B cell (primary cell): ENCODE data around the gene C9orf40. TPM values are rescaled to one million over a fixed set of nuclear protein-coding genes. Genes with fewer than 3 reads are reported as not detected.
A peak's percentile ranks its signal among the peaks of the same experiment; 100 is the strongest.

Experiments used
- ATAC-seq: fragments of 200-7000 bp; cut with Tn5 transposase; one replicate; pipeline ENCODE4 v1.10.0; 2021; ENCODE audit warnings: low read depth, mild to moderate bottlenecking, moderate number of reproducible peaks, moderate library complexity
- CTCF ChIA-PET: fragments of 350-600 bp; sonication (Branson Sonifier 250); formaldehyde crosslinking; loops from one replicate; lab custom pipeline; 2021; ENCODE audit warnings: antibody characterized with exemption, inconsistent platforms; lab: Charles Lee
- POLR2A ChIA-PET: fragments of 350-600 bp; sonication (Branson Sonifier 250); formaldehyde crosslinking; loops from one replicate; lab custom pipeline; 2021; ENCODE audit warnings: antibody characterized with exemption; lab: Charles Lee
- DNase-seq: peaks from one replicate; pipeline ENCODE4 v3.0.0; 2013
- H2AFZ ChIP-seq: 2 replicates; pipeline ENCODE4 v1.6.1; 2012; ENCODE audit warnings: mild to moderate bottlenecking, low read depth, low read length; ENCODE audit not compliant: insufficient read depth, poor library complexity, severe bottlenecking
- H3K27ac ChIP-seq, 2 donors: 1 replicate in 1 of 2; 2 replicates in 1 of 2; pipeline ENCODE4 v1.5.1; 2012 to 2013; ENCODE audit warnings: low read length in 2 of 2, mild to moderate bottlenecking in 2 of 2, moderate library complexity in 1 of 2
- H3K27me3 ChIP-seq, 4 experiments: fragments of 200-600 bp in 1 of 4; sonication (generic) in 1 of 4; replicated peaks in 1 of 4; 1 replicate in 2 of 4; 2 replicates in 2 of 4; pipeline versions ENCODE4 v1.6.1 to v1.7.0; 2013 to 2016; ENCODE audit warnings: low read length in 3 of 4, mild to moderate bottlenecking in 2 of 4, mixed read lengths in 1 of 4, moderate library complexity in 1 of 4; ENCODE audit not compliant: insufficient read depth in 4 of 4, control insufficient read depth in 3 of 4; ENCODE audit errors: control extremely low read depth in 1 of 4
- H3K36me3 ChIP-seq, 2 experiments: replicated peaks in 1 of 2; 1 replicate in 1 of 2; 2 replicates in 1 of 2; pipeline versions ENCODE4 v1.6.1 to v1.7.1; 2013; ENCODE audit warnings: low read length in 1 of 2; ENCODE audit not compliant: insufficient read depth in 2 of 2, control insufficient read depth in 1 of 2; ENCODE audit errors: control extremely low read depth in 1 of 2, extremely low read depth in 1 of 2
- H3K4me1 ChIP-seq, 2 donors: fragments of 200-600 bp in 1 of 2; sonication (generic) in 1 of 2; 1 replicate in 1 of 2; 2 replicates in 1 of 2; pipeline versions ENCODE4 v1.5.1 to v1.6.1; 2013 to 2017; ENCODE audit warnings: low read length in 2 of 2; ENCODE audit not compliant: control insufficient read depth in 2 of 2, insufficient read depth in 2 of 2
- H3K4me2 ChIP-seq: replicated peaks from 2 replicates; pipeline ENCODE3; 2012; ENCODE audit warnings: mild to moderate bottlenecking, low read depth, low read length; ENCODE audit not compliant: poor library complexity, severe bottlenecking
- H3K4me3 ChIP-seq, 5 experiments: fragments of 200-600 bp in 1 of 5; sonication (generic) in 1 of 5; 1 replicate in 3 of 5; 2 replicates in 2 of 5; pipeline versions ENCODE4 v1.5.1 to v1.7.0; 2011 to 2016; ENCODE audit warnings: low read length in 4 of 5, mild to moderate bottlenecking in 4 of 5, low read depth in 2 of 5, control low read depth in 1 of 5, moderate library complexity in 1 of 5; ENCODE audit not compliant: insufficient read depth in 1 of 5; ENCODE audit errors: control extremely low read depth in 1 of 5, extremely low read depth in 1 of 5
- H3K79me2 ChIP-seq: fragments of 200-600 bp; sonication (generic); one replicate; pipeline ENCODE4 v1.6.0; 2016; ENCODE audit warnings: low read length; ENCODE audit not compliant: control insufficient read depth, insufficient read depth
- H3K9ac ChIP-seq: fragments of 200-600 bp; sonication (generic); 2 replicates; pipeline ENCODE4 v1.6.1; 2017; ENCODE audit warnings: mild to moderate bottlenecking, low read length, moderate library complexity
- H3K9me3 ChIP-seq, 3 donors: one replicate each; pipeline versions ENCODE4 v1.6.1 to v1.7.1; 2013; ENCODE audit warnings: low read length in 2 of 3; ENCODE audit not compliant: control insufficient read depth in 2 of 3, insufficient read depth in 1 of 3; ENCODE audit errors: control extremely low read depth in 1 of 3
- H4K20me1 ChIP-seq: 2 replicates; pipeline ENCODE4 v1.6.0; 2012; ENCODE audit warnings: mild to moderate bottlenecking, low read length; ENCODE audit not compliant: insufficient read depth, control insufficient read depth, poor library complexity, severe bottlenecking
- H3K27ac Mint-ChIP-seq: one replicate; pipeline ENCODE4 v1.8.0; 2021; ENCODE audit warnings: mixed read lengths
- H3K27me3 Mint-ChIP-seq: one replicate; pipeline ENCODE4 v1.8.0; 2021; ENCODE audit warnings: mixed read lengths
- H3K4me1 Mint-ChIP-seq: one replicate; pipeline ENCODE4 v1.8.0; 2021; ENCODE audit warnings: mixed read lengths
- H3K4me3 Mint-ChIP-seq: one replicate; pipeline ENCODE4 v1.8.0; 2021; ENCODE audit warnings: mixed read lengths
- H3K9me3 Mint-ChIP-seq: one replicate; pipeline ENCODE4 v1.8.0; 2022; ENCODE audit warnings: mixed read lengths; ENCODE audit not compliant: insufficient read depth
- CTCF ChIP-seq: fragments of 200-600 bp; IDR thresholded peaks from one replicate; pipeline ENCODE4 v1.8.0; 2022; ENCODE audit warnings: antibody characterized with exemption, mild to moderate bottlenecking
- EZH2 ChIP-seq: IDR thresholded peaks from 2 replicates; pipeline ENCODE4 v1.6.1; 2012; ENCODE audit warnings: borderline replicate concordance, low read depth, mild to moderate bottlenecking, moderate library complexity, low read length; ENCODE audit not compliant: insufficient read depth, poor library complexity, severe bottlenecking
- WGBS: methylation state at CpG from one replicate; pipeline ENCODE4 v1.1.5; 2013; ENCODE audit warnings: missing lambda C conversion rate; ENCODE audit not compliant: insufficient coverage; 5-methylcytosine and 5-hydroxymethylcytosine counted together
- intact Hi-C: fragments of 100-400 bp; cut with micrococcal nuclease; formaldehyde crosslinking; loops from one replicate; pipeline ENCODE4 v1.10.0; 2022
- polyA minus RNA-seq: library from RNA; depleted of rRNA, polyadenylated mRNA; stranded (reverse); fragments of >200 nt; gene quantifications from 2 replicates; pipeline ENCODE4 v1.2.3, GENCODE V29; 2012
- polyA plus RNA-seq: library from polyadenylated mRNA; depleted of rRNA; stranded (reverse); fragments of >200 nt; gene quantifications from 2 replicates; pipeline ENCODE4 v1.2.3, GENCODE V29; 2012
- total RNA-seq, 2 donors: library from RNA; stranded (reverse); fragments of 120-200 nt in 1 of 2; gene quantifications; 1 replicate in 1 of 2; 2 replicates in 1 of 2; pipeline versions ENCODE4 v1.2.3 to v1.2.4, GENCODE V29; 2013 to 2022

Gene C9orf40
- total RNA-seq (5.0 and 5.8 TPM in 2 replicates), polyA plus RNA-seq (2.6 and 5.8 TPM in 2 replicates), polyA minus RNA-seq (4.5 and 6.9 TPM in 2 replicates)
- 5.0 TPM for total RNA-seq (2013)

GRCh38 chr9:74952201-74953151 lies at the start of gene C9orf40:
Gene C9orf40 (minus strand): TSS chr9:74952912. CDS start chr9:74952611, 301 bp downstream.
- DNase-seq (peak; percentile 93), ATAC-seq (peak; percentile 89)
- Histone ChIP-seq H3K79me2 (peaks cover 12% of the 10 kb centered on the region), H3K9ac (peak within 1 kb of the TSS; percentile 86), H3K27ac (peak within 1 kb of the TSS; percentile 80 to 86), H3K4me1 (peaks cover 9 to 15% of the 10 kb centered on the region in 2 donors), H3K4me2 (peak within 1 kb of the TSS; percentile 81), H3K4me3 (peak within 1 kb of the TSS; percentile 65 to 91 (median 84)), H3K9me3 (no peaks in the 10 kb centered on the region), H4K20me1 (no peaks in the 10 kb centered on the region), H2AFZ (peak within 1 kb of the TSS; percentile 89), H3K36me3 (no peaks in the 10 kb centered on the region), H3K27me3 (no peaks in the 10 kb centered on the region)
- peak within 1 kb of the TSS; percentile 95 for H3K27ac Mint-ChIP-seq
- TF ChIP-seq CTCF: peak; percentile 78
- TF ChIP-seq EZH2: no peak
- WGBS: under 1% methylated on average over 120 of the region's 125 CpGs
- H3K4me1 Mint-ChIP-seq: peaks cover 19% of the 10 kb centered on the region
- ChIA-PET POLR2A (interaction anchor here (0.6 to 3.1 kb wide), 4 partner anchors 67 to 135 kb away, joined by 3 to 13 read pairs (median 10); partner anchors contain the start of genes CARNMT1, NMRK1 and OSTF1), CTCF (interaction anchor here (0.7 to 4.2 kb wide), 17 partner anchors 12 to 179 kb away, joined by 3 to 39 read pairs (median 3); partner anchors contain the start of genes CARNMT1, NMRK1 and OSTF1)
- H3K9me3 Mint-ChIP-seq: no peaks in the 10 kb centered on the region
- H3K27me3 Mint-ChIP-seq: no peaks in the 10 kb centered on the region
- intact Hi-C loops: loop anchor here (1.0 to 10.0 kb wide), 6 partner anchors 50 to 1442 kb away; partner anchors contain the start of genes CARNMT1, NMRK1, OSTF1 and RFK
- peak within 1 kb of the TSS; percentile 95 for H3K4me3 Mint-ChIP-seq
